Thyroid gland (tissue), 4 donors: ENCODE results near the gene RAB18. TPM values are rescaled to one million over a fixed set of nuclear protein-coding genes. Genes with fewer than 3 reads are reported as not detected.
"Not testable (repeated sequence)": the region's sequence is repeated elsewhere in the genome, so short reads cannot be mapped to it uniquely, and the experiment has no call there.

Source experiments
- DNase-seq, 2 donors: peaks; one replicate each; pipeline ENCODE4 v3.0.0-alpha.2; 2019
- H3K27ac ChIP-seq, 3 donors: fragments of 200-600 bp; sonication (generic); 1 replicate in 2 of 3; 2 replicates in 1 of 3; pipeline ENCODE4 v1.5.1; 2016 to 2019; ENCODE audit warnings: mild to moderate bottlenecking in 1 of 3, moderate library complexity in 1 of 3
- H3K27me3 ChIP-seq: fragments of 200-600 bp; sonication (generic); one replicate; pipeline ENCODE4 v1.5.1; 2019
- H3K36me3 ChIP-seq, 2 donors: fragments of 200-600 bp; sonication (generic); one replicate each; pipeline ENCODE4 v1.5.1; 2016 to 2019
- H3K4me1 ChIP-seq, 2 donors: fragments of 200-600 bp; sonication (generic); one replicate each; pipeline ENCODE4 v1.5.1; 2017 to 2019
- H3K4me3 ChIP-seq, 3 donors: fragments of 200-600 bp; sonication (generic); replicated peaks in 1 of 3; 1 replicate in 2 of 3; 2 replicates in 1 of 3; pipeline ENCODE4 v1.5.1; 2016; ENCODE audit warnings: mild to moderate bottlenecking in 1 of 3
- H3K9me3 ChIP-seq: fragments of 200-600 bp; sonication (generic); one replicate; pipeline ENCODE4 v1.5.1; 2017
- POLR2A ChIP-seq, 2 donors: fragments of 450-650 bp; IDR thresholded peaks; one replicate each; pipeline ENCODE4 v1.6.1; 2017; ENCODE audit warnings: antibody characterized with exemption in 2 of 2, mild to moderate bottlenecking in 2 of 2, moderate library complexity in 1 of 2
- WGBS, 2 donors: methylation state at CpG; one replicate each; pipeline ENCODE4 v1.1.5; 2017; 5-methylcytosine and 5-hydroxymethylcytosine counted together
- intact Hi-C: fragments of 100-400 bp; cut with DNase I; formaldehyde crosslinking; loops from one replicate; pipeline ENCODE4 v1.15.1; 2023
- total RNA-seq, 4 donors: library from RNA; depleted of rRNA; stranded (reverse); fragments of >200 nt; gene quantifications; one replicate each; pipeline ENCODE4 v1.2.3, GENCODE V29; 2016
- TF ChIP-seq, protein P1 (sequence below), 6 experiments: fragments of 200-600 bp in 3 of 6; fragments of 450-650 bp in 3 of 6; sonication (generic) in 3 of 6; IDR thresholded peaks; one replicate each; pipeline ENCODE4 v1.5.1; 2016 to 2019; ENCODE audit warnings: antibody characterized with exemption in 6 of 6, mild to moderate bottlenecking in 2 of 6, inconsistent platforms in 1 of 6, moderate library complexity in 1 of 6

Gene RAB18
- total RNA-seq, 4 donors from 2014 or later: 58.9 to 86.0 (median 72.8) TPM

DNA sequence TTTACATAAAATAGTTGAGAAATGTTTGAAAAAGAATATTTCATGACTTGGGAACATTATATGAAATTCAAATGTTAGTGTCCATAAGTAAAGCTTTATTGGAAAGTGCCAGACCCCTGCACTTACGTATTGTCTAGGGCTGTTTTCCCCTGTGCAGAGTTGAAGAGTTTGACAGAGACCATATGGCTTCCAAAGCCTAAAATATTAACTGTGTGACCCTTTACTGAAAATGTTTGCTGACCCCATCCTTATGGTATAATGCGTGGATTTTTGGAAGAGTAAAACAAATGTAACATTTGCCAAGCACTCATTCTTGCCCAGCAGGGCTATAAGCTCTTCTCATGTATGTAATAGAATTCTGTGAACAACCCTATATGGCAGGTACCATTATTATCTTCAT lies 40.1 kb upstream of the RAB18 start:
- no peaks in the 10 kb centered on the region for H3K27me3 ChIP-seq
- H3K36me3 ChIP-seq: no peaks in the 10 kb centered on the region
- no peak overlapping the region for H3K4me3 ChIP-seq
- DNase-seq: no peak
- TF ChIP-seq, protein P1, sequence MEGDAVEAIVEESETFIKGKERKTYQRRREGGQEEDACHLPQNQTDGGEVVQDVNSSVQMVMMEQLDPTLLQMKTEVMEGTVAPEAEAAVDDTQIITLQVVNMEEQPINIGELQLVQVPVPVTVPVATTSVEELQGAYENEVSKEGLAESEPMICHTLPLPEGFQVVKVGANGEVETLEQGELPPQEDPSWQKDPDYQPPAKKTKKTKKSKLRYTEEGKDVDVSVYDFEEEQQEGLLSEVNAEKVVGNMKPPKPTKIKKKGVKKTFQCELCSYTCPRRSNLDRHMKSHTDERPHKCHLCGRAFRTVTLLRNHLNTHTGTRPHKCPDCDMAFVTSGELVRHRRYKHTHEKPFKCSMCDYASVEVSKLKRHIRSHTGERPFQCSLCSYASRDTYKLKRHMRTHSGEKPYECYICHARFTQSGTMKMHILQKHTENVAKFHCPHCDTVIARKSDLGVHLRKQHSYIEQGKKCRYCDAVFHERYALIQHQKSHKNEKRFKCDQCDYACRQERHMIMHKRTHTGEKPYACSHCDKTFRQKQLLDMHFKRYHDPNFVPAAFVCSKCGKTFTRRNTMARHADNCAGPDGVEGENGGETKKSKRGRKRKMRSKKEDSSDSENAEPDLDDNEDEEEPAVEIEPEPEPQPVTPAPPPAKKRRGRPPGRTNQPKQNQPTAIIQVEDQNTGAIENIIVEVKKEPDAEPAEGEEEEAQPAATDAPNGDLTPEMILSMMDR (IDR thresholded peaks at IDR 0.05): no peak
- no peak for TF ChIP-seq POLR2A (IDR thresholded peaks at IDR 0.05)
- H3K9me3 ChIP-seq: no peaks in the 10 kb centered on the region
- no peaks in the 10 kb centered on the region for H3K4me1 ChIP-seq
- H3K27ac ChIP-seq: no peak overlapping the region
- WGBS, 2 donors: 49 to 58% methylated on average over 2 of the region's 2 CpGs
- intact Hi-C loops: no loop called here

DNA sequence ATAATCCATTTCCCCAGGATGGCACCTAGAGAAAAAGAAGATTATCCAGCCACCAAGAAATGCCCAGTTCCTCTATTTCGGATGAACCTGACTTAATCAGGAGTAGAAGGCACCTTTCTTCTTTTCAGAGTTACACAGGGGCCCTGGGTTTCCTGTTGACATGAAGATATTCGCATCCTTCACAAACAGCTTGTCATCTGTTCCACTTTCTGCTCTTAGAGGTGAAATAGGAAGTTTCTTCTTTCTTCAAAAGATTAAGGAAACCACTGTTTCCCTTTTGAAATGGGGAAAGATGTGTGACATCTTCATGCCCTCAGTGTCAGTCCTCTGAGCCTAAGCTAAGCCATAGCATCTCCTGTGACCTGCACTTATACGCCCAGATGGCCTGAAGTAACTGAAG lies 39.1 kb upstream of the RAB18 start:
- intact Hi-C loops: no loop called here
- no peak overlapping the region for H3K27ac ChIP-seq
- no peaks in the 10 kb centered on the region for H3K36me3 ChIP-seq
- WGBS, 2 donors: 79 to 84% methylated on average over 3 of the region's 3 CpGs
- H3K4me1 ChIP-seq: no peaks in the 10 kb centered on the region
- TF ChIP-seq POLR2A (IDR thresholded peaks at IDR 0.05): no peak
- TF ChIP-seq, protein P1 (IDR thresholded peaks at IDR 0.05): no peak
- no peak overlapping the region for H3K4me3 ChIP-seq
- no peaks in the 10 kb centered on the region for H3K27me3 ChIP-seq
- no peaks in the 10 kb centered on the region for H3K9me3 ChIP-seq
- no peak for DNase-seq

DNA sequence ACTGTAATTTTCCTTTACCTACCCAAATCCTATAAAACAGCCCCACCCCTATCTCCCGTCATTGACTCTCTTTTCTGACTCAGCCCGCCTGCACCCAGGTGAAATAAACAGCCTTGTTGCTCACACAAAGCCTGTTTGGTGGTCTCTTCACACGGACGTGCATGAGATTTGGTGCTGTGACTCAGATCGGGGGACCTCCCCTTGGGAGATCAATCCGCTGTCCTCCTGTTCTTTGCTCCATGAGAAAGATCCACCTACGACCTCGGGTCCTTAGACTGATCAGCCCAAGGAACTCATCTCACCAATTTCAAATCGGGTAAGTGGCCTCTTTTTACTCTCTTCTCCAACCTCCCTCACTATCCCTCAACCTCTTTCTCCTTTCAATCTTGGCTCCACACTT lies 38.5 kb upstream of the RAB18 start:
- H3K4me1 ChIP-seq, H3K27me3 ChIP-seq, H3K36me3 ChIP-seq, H3K4me3 ChIP-seq, H3K9me3 ChIP-seq, intact Hi-C loops, H3K27ac ChIP-seq, DNase-seq: not testable (repeated sequence)
- 81 to 89% methylated on average over 8 to 9 of the region's 9 CpGs for WGBS, 2 donors

DNA sequence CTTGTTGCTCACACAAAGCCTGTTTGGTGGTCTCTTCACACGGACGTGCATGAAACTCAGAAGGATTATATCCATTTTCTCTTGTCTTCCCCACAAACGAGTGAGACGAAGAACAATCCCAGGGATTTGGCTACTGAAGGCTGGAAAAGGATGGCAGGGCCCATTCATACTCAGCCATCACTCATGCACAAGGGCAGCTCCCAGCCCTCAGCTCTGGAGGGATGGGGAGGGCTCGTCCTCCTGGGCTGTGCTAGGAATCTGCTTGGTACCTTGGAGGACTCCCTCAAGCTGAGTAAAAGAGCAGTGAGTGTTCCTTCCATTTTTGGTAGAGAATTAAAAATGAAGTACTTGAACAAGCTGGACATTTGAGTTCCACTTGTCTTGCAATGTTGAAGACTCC lies 33.2 kb upstream of the RAB18 start:
- no peaks in the 10 kb centered on the region for H3K4me1 ChIP-seq
- H3K27me3 ChIP-seq: no peaks in the 10 kb centered on the region
- no peaks in the 10 kb centered on the region for H3K9me3 ChIP-seq
- DNase-seq: no peak
- no peak for TF ChIP-seq POLR2A (IDR thresholded peaks at IDR 0.05)
- 59 to 72% methylated on average over 5 of the region's 5 CpGs for WGBS, 2 donors
- no peak overlapping the region for H3K27ac ChIP-seq
- no peak overlapping the region for H3K4me3 ChIP-seq
- intact Hi-C loops: no loop called here
- H3K36me3 ChIP-seq: no peaks in the 10 kb centered on the region

DNA sequence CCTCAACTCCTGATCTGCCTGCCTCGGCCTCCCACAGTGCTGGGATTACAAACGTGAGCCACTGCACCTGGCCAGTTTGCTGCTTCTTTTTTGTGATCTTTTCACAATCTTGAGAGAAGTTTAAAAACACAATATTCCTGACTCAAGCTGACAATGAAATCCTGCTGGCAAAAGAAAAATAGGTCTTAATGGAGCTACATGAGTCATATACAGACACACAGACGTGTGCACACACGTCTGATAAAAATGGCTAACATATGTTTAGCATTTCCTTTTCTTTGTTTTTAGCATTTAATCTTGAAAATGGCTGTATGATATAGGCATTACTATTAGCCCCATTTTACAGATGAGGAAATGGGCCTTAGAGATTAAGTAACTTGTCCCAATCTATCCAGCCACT lies 29.4 kb upstream of the RAB18 start:
- H3K4me1 ChIP-seq: no peaks in the 10 kb centered on the region

DNA sequence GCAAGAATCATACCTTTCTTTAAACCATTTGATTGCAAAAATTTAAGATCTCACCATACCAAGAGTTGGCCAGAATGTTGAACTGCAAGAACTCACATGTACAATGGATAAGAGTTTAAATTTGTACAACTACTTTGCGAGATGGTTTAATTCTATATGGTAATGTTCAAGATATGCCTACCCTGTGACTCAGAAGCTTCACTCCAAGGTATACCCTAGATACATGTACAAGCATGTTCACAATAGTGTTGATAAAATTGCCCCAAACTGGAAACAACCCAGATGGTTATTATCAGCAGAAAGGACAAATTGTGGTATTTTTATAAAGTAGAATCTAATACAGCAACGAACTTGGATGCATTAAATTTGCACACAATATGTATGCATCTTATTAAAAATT lies 25.1 kb upstream of the RAB18 start:
- no peak for DNase-seq
- Histone ChIP-seq H3K4me1 (no peaks in the 10 kb centered on the region), H3K27ac (no peak overlapping the region), H3K4me3 (no peak overlapping the region), H3K27me3 (no peaks in the 10 kb centered on the region), H3K36me3 (no peaks in the 10 kb centered on the region), H3K9me3 (no peaks in the 10 kb centered on the region)
- TF ChIP-seq, protein P1 (IDR thresholded peaks at IDR 0.05): no peak
- TF ChIP-seq POLR2A (IDR thresholded peaks at IDR 0.05): no peak
- intact Hi-C loops: no loop called here
- WGBS, 2 donors: 59 to 66% methylated on average over 2 of the region's 2 CpGs

More for the DNA sequence above, 29.4 kb upstream of the RAB18 start:
- Histone ChIP-seq H3K9me3 (no peaks in the 10 kb centered on the region), H3K36me3 (no peaks in the 10 kb centered on the region), H3K27me3 (no peaks in the 10 kb centered on the region), H3K4me3 (no peak overlapping the region), H3K27ac (no peak overlapping the region)
- intact Hi-C loops: no loop called here
- TF ChIP-seq POLR2A (IDR thresholded peaks at IDR 0.05): no peak
- TF ChIP-seq, protein P1 (IDR thresholded peaks at IDR 0.05): no peak
- DNase-seq: no peak
- 68 to 72% methylated on average over 4 of the region's 4 CpGs for WGBS, 2 donors
